Calu3 (cell line): ENCODE results near the gene SS18L1. TPM values are rescaled to one million over a fixed set of nuclear protein-coding genes. Genes with fewer than 3 reads are reported as not detected.

Source experiments
- BruUV-seq: library from RNA; stranded (reverse); fragments of 400-500 nt; replicated peaks from 2 replicates; lab custom pipeline; 2021; lab: Mats Ljungman, UMichigan
- CTCF ChIA-PET: fragments of 300-600 bp; sonication (Branson Sonifier 250); formaldehyde crosslinking; loops from one replicate; lab custom pipeline; 2022; ENCODE audit warnings: antibody characterized with exemption; lab: Charles Lee
- DNase-seq: peaks from one replicate; pipeline ENCODE4 v3.0.0; 2022
- H3K27ac Mint-ChIP-seq: one replicate; pipeline ENCODE4 v1.8.0; 2022; ENCODE audit warnings: mixed read lengths; ENCODE audit not compliant: unreplicated experiment
- H3K27me3 Mint-ChIP-seq: one replicate; pipeline ENCODE4 v1.8.0; 2022; ENCODE audit warnings: mixed read lengths; ENCODE audit not compliant: unreplicated experiment
- H3K36me3 Mint-ChIP-seq: one replicate; pipeline ENCODE4 v1.8.0; 2022; ENCODE audit warnings: mild to moderate bottlenecking, moderate library complexity, mixed read lengths; ENCODE audit not compliant: insufficient read depth, unreplicated experiment
- H3K4me1 Mint-ChIP-seq: one replicate; pipeline ENCODE4 v1.8.0; 2022; ENCODE audit warnings: mild to moderate bottlenecking, low read depth, mixed read lengths; ENCODE audit not compliant: unreplicated experiment
- H3K4me3 Mint-ChIP-seq: one replicate; pipeline ENCODE4 v1.8.0; 2022; ENCODE audit warnings: mild to moderate bottlenecking, low read depth, moderate library complexity, mixed read lengths; ENCODE audit not compliant: unreplicated experiment
- H3K9me3 Mint-ChIP-seq: one replicate; pipeline ENCODE4 v1.8.0; 2022; ENCODE audit warnings: low read depth, mixed read lengths; ENCODE audit not compliant: unreplicated experiment
- intact Hi-C: fragments of 100-400 bp; cut with micrococcal nuclease; formaldehyde crosslinking; loops from one replicate; pipeline ENCODE4 v1.10.0; 2022; ENCODE audit not compliant: unreplicated experiment
- total RNA-seq: library from RNA; stranded (reverse); gene quantifications from 2 replicates; pipeline ENCODE4 v1.2.3, GENCODE V29; 2022
- TF ChIP-seq, protein P1 (sequence below): fragments of 200-600 bp; IDR thresholded peaks from one replicate; pipeline ENCODE4 v1.8.0; 2022; ENCODE audit warnings: antibody characterized with exemption; ENCODE audit not compliant: unreplicated experiment

SS18L1 gene
- total RNA-seq, 1 experiment from 2014 or later = 47.4 TPM

DNA sequence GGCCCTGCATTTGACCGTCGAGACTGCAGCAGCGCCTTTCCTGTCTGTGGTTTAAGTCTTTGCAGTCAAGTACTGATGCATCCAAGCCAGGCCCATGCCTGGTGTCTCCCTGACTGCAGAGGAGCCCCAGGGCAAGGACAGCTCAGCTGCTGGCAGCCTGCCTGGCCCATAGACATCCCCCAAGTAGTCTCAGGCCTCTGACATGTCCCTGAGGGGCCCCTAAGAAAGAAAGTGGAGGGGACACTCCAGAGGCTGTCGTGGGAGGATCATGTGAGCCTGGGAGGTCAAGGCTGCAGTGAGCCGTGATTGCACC is 58.5 kb downstream of the SS18L1 start:
- peaks cover 80% of the 10 kb centered on the region for H3K36me3 Mint-ChIP-seq
- no peak for DNase-seq
- H3K4me3 Mint-ChIP-seq = no peak overlapping the region
- H3K4me1 Mint-ChIP-seq = no peaks in the 10 kb centered on the region
- H3K27ac Mint-ChIP-seq = no peak overlapping the region
- intact Hi-C loops = no loop called here
- H3K9me3 Mint-ChIP-seq = no peaks in the 10 kb centered on the region
- BruUV-seq = no TSS peak
- CTCF ChIA-PET = no interaction called here
- TF ChIP-seq, protein P1, sequence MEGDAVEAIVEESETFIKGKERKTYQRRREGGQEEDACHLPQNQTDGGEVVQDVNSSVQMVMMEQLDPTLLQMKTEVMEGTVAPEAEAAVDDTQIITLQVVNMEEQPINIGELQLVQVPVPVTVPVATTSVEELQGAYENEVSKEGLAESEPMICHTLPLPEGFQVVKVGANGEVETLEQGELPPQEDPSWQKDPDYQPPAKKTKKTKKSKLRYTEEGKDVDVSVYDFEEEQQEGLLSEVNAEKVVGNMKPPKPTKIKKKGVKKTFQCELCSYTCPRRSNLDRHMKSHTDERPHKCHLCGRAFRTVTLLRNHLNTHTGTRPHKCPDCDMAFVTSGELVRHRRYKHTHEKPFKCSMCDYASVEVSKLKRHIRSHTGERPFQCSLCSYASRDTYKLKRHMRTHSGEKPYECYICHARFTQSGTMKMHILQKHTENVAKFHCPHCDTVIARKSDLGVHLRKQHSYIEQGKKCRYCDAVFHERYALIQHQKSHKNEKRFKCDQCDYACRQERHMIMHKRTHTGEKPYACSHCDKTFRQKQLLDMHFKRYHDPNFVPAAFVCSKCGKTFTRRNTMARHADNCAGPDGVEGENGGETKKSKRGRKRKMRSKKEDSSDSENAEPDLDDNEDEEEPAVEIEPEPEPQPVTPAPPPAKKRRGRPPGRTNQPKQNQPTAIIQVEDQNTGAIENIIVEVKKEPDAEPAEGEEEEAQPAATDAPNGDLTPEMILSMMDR = no peak
- H3K27me3 Mint-ChIP-seq = no peaks in the 10 kb centered on the region

DNA sequence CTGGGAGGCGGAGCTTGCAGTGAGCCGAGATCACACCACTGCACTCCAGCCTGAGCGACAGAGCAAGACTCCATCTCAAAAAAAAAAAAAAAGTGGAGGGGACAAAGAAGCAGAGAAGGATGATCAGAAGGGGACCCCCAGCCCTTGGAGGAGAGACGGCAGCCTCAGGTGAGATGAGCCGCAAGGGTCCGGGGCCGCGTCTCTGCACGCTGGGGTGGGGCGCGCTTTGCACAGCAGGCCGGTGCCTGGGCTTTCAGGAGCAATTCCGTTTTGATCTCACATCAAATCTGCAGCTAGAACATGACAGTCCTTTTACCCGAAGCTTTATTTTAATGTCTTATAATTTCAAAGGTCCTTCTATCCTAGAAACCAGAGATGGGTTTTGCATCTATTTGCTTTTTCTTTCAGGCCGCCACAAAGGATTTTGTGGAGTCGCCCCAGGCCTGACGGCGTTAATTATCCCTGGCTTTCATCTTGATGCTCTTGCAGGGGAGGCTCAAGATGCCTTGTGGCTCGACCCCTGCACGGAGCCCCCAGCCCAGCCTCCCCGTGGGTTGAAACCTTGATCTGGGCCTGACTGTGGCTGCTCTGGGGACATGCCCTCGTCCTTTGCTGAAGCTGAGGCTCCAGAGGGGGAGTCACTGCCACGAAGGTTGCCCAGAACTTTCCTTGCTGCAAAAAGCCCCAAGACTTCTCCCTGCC is 59.3 kb downstream of the SS18L1 start:
- H3K9me3 Mint-ChIP-seq = no peaks in the 10 kb centered on the region
- no peaks in the 10 kb centered on the region for H3K4me1 Mint-ChIP-seq

DNA sequence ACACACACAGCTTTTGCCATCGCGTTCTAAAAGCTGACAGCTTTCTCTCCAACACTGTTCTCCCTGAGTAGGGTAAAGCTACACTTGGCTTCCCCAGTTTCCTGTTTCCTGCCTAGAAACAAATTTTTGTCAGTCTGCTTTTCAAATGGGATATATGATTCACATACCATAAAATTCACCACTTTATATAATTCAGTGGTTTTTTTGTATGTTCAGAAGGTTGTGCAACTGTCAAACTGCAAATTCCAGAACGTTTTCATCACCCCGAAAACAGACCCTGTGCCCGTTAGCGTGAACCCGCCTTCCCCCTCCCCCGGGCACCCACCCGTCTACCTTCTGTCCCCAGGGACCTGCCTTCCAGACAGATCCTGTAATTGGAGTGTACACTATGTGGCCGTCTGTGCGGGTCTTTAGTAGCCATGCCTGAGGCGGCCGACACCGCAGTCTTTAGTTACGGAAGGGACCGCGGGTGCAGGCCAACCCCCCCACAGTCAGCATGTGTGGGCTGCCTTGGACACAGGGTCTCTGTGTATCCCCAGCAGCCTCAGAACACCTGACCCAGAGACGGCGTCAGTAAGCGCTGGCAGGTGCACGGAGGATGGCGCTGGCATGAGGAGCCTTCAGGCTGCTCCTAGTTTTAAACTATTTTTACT is 59.9 kb downstream of the SS18L1 start:
- Mint-ChIP-seq H3K4me1 (no peaks in the 10 kb centered on the region), H3K9me3 (no peaks in the 10 kb centered on the region), H3K36me3 (peaks cover 80% of the 10 kb centered on the region), H3K27me3 (peaks cover 2% of the 10 kb centered on the region), H3K4me3 (no peak overlapping the region), H3K27ac (no peak overlapping the region)
- TF ChIP-seq, protein P1 = no peak
- no TSS peak for BruUV-seq
- no peak for DNase-seq
- intact Hi-C loops = no loop called here
- CTCF ChIA-PET = no interaction called here

More for the DNA sequence above, 59.3 kb downstream of the SS18L1 start:
- Mint-ChIP-seq H3K27ac (no peak overlapping the region), H3K36me3 (peaks cover 83% of the 10 kb centered on the region), H3K4me3 (no peak overlapping the region), H3K27me3 (no peaks in the 10 kb centered on the region)
- no peak for DNase-seq
- TSS peak; percentile 46 for BruUV-seq
- TF ChIP-seq, protein P1 = no peak
- CTCF ChIA-PET = no interaction called here
- intact Hi-C loops = no loop called here

- H3K27ac Mint-ChIP-seq = no peak overlapping the region
- peaks cover 23% of the 10 kb centered on the region for H3K27me3 Mint-ChIP-seq
- peaks cover 5% of the 10 kb centered on the region for H3K4me1 Mint-ChIP-seq
- H3K9me3 Mint-ChIP-seq = no peaks in the 10 kb centered on the region
- intact Hi-C loops = no loop called here
- BruUV-seq = no TSS peak
- no peak overlapping the region for H3K4me3 Mint-ChIP-seq
- CTCF ChIA-PET = no interaction called here
- peaks cover 61% of the 10 kb centered on the region for H3K36me3 Mint-ChIP-seq
- TF ChIP-seq, protein P1 = no peak
- DNase-seq = no peak
These were observed 62.2 kb downstream of the SS18L1 start for GRCh38 chr20:62205618-62206387.
